Breast epithelium (tissue), 3 donors: ENCODE results near the gene PPCDC.

Source experiments
- CTCF ChIP-seq, 3 donors: fragments of 450-650 bp; IDR thresholded peaks; one replicate each; pipeline ENCODE4 v1.5.1; 2016 to 2017; ENCODE audit warnings: antibody characterized with exemption in 3 of 3, mild to moderate bottlenecking in 3 of 3, moderate library complexity in 3 of 3
- POLR2A ChIP-seq: fragments of 450-650 bp; IDR thresholded peaks from one replicate; pipeline ENCODE4 v1.6.1; 2016; ENCODE audit warnings: antibody characterized with exemption, mild to moderate bottlenecking, moderate library complexity
- POLR2AphosphoS5 ChIP-seq, 3 donors: sonication (generic); formaldehyde crosslinking; IDR thresholded peaks; one replicate each; pipeline ENCODE4 v1.6.1; 2017; ENCODE audit warnings: antibody characterized with exemption in 3 of 3

- TF ChIP-seq CTCF (IDR thresholded peaks at IDR 0.05) (peak in 2 of 3 donors; percentile 28 to 58), POLR2AphosphoS5 (IDR thresholded peaks at IDR 0.05) (peak; percentile 61 to 68 (median 66)), POLR2A (no peak)
Measured at GRCh38 chr15:75043509-75044257, 20.3 kb downstream of the PPCDC start.
